ENCODE data around the gene NYAP2. TPM values are rescaled to one million over a fixed set of nuclear protein-coding genes. Genes with fewer than 3 reads are reported as not detected.
A peak's percentile ranks its signal among the peaks of the same experiment; 100 is the strongest.

The NYAP2 gene
- total RNA-seq, 1 donor from 2014 or later, result not detected

DNA sequence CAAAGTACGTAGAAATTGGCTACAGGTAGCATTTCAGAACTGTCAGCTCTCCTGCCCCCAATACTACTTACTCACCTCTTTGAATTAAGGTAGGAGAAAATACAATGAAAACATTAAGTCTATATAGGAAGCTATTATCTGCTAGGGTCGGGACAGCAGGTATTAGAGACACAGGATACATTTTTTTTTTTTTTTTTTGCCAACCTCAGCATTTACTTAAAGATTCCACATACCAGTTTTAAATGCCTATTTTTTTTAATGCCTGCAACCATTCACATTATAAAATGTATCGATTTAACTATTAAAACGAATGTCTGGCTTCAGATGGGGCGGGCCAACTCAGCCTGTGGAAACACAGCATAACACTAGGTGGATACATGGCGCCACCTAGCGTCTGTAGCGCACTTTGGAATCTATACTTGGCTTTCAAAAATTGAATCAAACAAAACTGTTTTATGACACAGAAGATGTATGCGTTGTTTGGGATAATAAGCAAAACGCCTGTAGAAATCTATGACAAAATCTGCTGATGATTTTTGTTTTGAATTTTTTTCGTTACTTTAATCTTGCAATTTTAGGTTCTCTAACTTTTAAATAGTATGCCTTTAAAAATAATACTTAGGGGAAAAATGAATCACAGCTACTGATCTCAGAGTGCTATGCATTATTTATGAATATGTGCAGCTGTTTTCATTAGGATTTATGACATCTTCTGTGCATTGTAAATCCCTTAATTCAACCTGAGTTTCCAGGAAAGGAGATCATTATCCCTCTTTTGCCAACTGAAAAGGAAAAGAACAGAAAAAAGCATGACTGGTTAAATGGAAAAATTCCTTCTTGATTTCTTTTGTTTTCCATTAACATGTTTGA, 261.0 kb downstream of the NYAP2 start:
- DNase-seq (ENCODE audit: missing footprints), result peak; percentile 76
- intact Hi-C loops (cut with DNase I), result no loop called here
- ATAC-seq, result no peak

DNA sequence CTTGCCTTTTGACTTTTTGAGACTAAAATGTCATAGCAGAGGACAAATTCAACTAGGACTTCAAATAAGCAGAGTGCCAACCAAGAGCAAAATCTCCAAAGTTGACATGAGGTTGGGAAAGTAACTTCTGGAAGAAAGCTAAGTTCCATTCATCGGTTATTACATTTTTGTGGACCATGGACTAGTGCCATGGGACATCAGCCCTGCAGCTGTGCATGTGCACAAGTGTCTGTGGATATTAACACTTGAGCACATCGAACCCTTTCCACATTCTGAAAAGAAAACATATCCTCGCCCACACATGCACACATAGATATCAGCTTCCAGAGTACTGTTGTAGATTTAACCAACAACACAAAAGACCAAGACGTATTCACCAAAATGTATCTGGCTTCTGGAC, 262.6 kb downstream of the NYAP2 start:
- intact Hi-C loops (cut with DNase I), result no loop called here
- ATAC-seq (no peak), DNase-seq (ENCODE audit: missing footprints) (no peak)

GRCh38 chr2:225667445-225667844, 267.9 kb downstream of the NYAP2 start:
- intact Hi-C loops (cut with DNase I), result no loop called here
- DNase-seq (ENCODE audit: missing footprints) (no peak), ATAC-seq (no peak)

DNA sequence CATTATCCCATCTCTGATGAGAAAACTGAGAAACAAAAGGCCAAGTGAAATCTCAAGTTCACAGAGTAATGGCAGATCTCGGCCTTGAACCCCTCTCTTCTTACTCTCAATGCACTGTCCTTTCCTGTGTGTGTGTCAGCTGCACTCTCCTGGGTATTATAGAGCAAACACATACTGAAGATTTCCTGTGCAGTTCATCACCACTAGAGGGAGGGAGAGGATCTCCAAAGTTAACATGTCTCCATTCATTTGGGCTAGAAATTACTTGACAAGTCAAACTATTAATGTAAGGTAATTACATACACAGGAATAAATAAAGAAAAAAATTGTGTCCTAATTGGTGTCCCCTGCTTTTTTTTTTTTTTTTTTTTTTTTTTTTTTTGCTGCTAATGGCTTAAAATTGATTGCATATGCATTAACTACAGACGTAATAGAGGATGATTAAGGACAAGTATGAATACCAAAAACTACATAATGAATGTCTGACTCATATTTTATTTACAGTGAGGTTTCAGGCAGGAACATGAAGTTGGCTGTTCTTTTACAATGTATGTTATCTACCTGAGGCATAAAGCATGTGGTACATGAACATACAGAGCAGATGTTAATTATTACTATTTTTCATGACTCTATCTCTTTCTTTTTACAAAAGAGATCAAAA, 269.2 kb downstream of the NYAP2 start:
- ATAC-seq, result no peak
- DNase-seq (ENCODE audit: missing footprints), result no peak
- intact Hi-C loops (cut with DNase I), result loop anchor here (2.0 kb wide), 1 partner anchor 1132 kb away; no protein-coding TSS in a partner anchor

GRCh38 chr2:225670111-225670974, 270.8 kb downstream of the NYAP2 start:
- intact Hi-C loops (cut with DNase I), result loop anchor here (5.0 kb wide), 3 partner anchors 127 to 1437 kb away; no protein-coding TSS in a partner anchor

DNA sequence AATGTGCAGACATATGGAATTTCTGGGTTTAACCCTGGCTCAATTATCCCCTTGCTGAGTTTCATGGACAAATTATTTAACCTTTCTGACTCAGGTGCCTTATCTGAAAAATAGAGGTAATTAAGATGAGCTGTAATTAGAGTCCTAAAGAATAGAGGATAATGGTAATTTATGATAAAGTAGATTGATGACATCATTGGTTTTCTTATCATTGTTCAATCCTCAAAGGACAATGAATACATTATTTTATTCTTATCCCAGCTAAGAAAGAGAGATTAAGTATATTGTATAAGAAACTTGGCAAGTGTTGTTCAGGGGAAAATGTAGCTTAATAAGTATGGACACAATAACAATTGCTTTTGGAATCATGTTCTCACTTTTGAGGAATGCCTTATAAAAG, 279.3 kb downstream of the NYAP2 start:
- intact Hi-C loops (cut with DNase I), result no loop called here
- ATAC-seq (no peak), DNase-seq (ENCODE audit: missing footprints) (no peak)

More at GRCh38 chr2:225670111-225670974, 270.8 kb downstream of the NYAP2 start:
- DNase-seq (ENCODE audit: missing footprints), result no peak
- ATAC-seq, result no peak

GRCh38 chr2:225683258-225683657, 283.7 kb downstream of the NYAP2 start:
- DNase-seq (ENCODE audit: missing footprints) (no peak), ATAC-seq (no peak)
- intact Hi-C loops (cut with DNase I), result no loop called here

DNA sequence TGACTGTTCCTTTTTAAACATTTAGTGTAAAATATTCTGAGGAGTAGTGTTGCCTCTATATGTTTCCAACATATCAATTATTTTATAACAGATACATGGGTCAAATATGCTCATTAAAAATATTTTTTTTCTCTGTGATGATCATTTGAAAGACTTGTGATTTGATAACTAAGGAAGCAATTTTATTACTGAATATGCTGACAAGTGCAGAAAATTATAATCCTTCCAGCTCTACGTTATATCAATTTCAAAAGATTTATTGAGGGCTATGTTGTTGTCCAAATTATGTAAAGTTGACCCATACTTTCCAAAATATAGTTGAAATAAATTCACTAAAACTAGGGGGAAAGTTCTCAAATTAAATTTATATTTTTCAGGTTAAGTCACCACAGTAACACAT, 290.6 kb downstream of the NYAP2 start:
- no peak for ATAC-seq
- intact Hi-C loops (cut with DNase I), result no loop called here
- no peak for DNase-seq (ENCODE audit: missing footprints)

- DNase-seq (ENCODE audit: missing footprints) (no peak), ATAC-seq (no peak)
- intact Hi-C loops (cut with DNase I), result no loop called here
These were observed 292.2 kb downstream of the NYAP2 start for GRCh38 chr2:225691711-225692110.

- intact Hi-C loops (cut with DNase I), result no loop called here
- DNase-seq (ENCODE audit: missing footprints) (no peak), ATAC-seq (no peak)
These were observed 293.7 kb downstream of the NYAP2 start for GRCh38 chr2:225693259-225693658.

DNA sequence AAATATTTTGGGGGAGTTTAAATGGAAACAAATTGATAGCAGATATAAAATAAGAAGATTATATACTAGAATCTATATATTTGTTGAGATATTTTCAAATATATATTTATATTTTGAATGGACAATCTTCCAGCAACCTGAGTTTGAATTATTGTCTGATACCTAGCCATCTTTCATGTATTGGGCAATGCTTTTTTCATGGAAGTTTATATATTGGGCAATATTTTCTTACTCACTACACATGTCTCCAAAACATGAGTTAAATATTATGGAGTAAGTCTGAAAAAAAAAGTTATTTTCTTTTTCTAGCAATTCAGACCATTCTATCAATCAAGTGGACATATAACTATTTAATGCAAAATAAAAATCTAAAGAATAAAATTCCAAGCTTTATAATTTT, 295.2 kb downstream of the NYAP2 start:
- intact Hi-C loops (cut with DNase I), result no loop called here
- ATAC-seq (no peak), DNase-seq (ENCODE audit: missing footprints) (no peak)

- intact Hi-C loops (cut with DNase I), result no loop called here
- ATAC-seq, result no peak
These were observed 298.4 kb downstream of the NYAP2 start for GRCh38 chr2:225697936-225698335.

More at GRCh38 chr2:225697936-225698335, 298.4 kb downstream of the NYAP2 start:
- DNase-seq (ENCODE audit: missing footprints), result no peak

Data from Right ventricle myocardium inferior (tissue), 1 donor.